Occipital lobe (tissue), 2 donors: ENCODE results near the gene CELSR3. TPM values are rescaled to one million over a fixed set of nuclear protein-coding genes. Genes with fewer than 3 reads are reported as not detected.

Experiments used
- small RNA-seq: library from RNA; depleted of rRNA; stranded (forward); fragments of <200 nt; gene quantifications from one replicate; pipeline ENCODE3, GENCODE V24; 2014
- total RNA-seq: library from RNA; depleted of rRNA; stranded (reverse); fragments of >200 nt; gene quantifications from one replicate; pipeline ENCODE4 v1.2.3, GENCODE V29; 2014

CELSR3 gene
- total RNA-seq, 1 donor from 2014 or later = 34.5 TPM

Small RNAs within 50 kb of the gene (small RNA-seq; reads per million reads assigned to genes)
- not detected for gene AC141002.1

Other genes starting within 250 kb of the CELSR3 start
- gene PLXNB1, start 232.8 kb downstream of the CELSR3 start, total RNA-seq = 26.8 TPM
- gene CCDC51, start 222.8 kb downstream of the CELSR3 start, total RNA-seq = 7.5 TPM
- gene TMA7, start 222.6 kb downstream of the CELSR3 start, total RNA-seq = 61.3 TPM
- 5.9 TPM for gene ATRIP, start 216.1 kb downstream of the CELSR3 start, total RNA-seq
- gene SHISA5, start 158.7 kb downstream of the CELSR3 start, total RNA-seq = 72.5 TPM
- gene PFKFB4, start 106.1 kb downstream of the CELSR3 start, total RNA-seq = 19.2 TPM
- gene UCN2, start 99.1 kb downstream of the CELSR3 start, total RNA-seq = not detected
- gene COL7A1, start 67.6 kb downstream of the CELSR3 start, total RNA-seq = 1.9 TPM
- 124 TPM for gene UQCRC1, start 53.2 kb downstream of the CELSR3 start, total RNA-seq
- gene TMEM89, start 41.1 kb downstream of the CELSR3 start, total RNA-seq = not detected
- gene SLC26A6, start 27.4 kb downstream of the CELSR3 start, total RNA-seq = 4.5 TPM
- gene NCKIPSD, start 23.0 kb upstream of the CELSR3 start, total RNA-seq = 8.4 TPM
- gene IP6K2, start 54.3 kb upstream of the CELSR3 start, total RNA-seq = 90.6 TPM
- 29.2 TPM for gene PRKAR2A, start 185.0 kb upstream of the CELSR3 start, total RNA-seq
- 10.3 TPM for gene SLC25A20, start 236.0 kb upstream of the CELSR3 start, total RNA-seq